ENCODE data around the gene GRIK3.
"Not testable (repeated sequence)": the region's sequence is repeated elsewhere in the genome, so short reads cannot be mapped to it uniquely, and the experiment has no call there.

GRIK3 gene

GRCh38 chr1:36900128-36900527 is 134.2 kb downstream of the GRIK3 start:
- DNase-seq, result no peak

- not testable (repeated sequence) for DNase-seq
Measured at GRCh38 chr1:36897813-36898212, 136.5 kb downstream of the GRIK3 start.

GRCh38 chr1:36894824-36895223 is 139.5 kb downstream of the GRIK3 start:
- no peak for DNase-seq

GRCh38 chr1:36890776-36891175 is 143.5 kb downstream of the GRIK3 start:
- no peak for DNase-seq

GRCh38 chr1:36889478-36890226 is 144.7 kb downstream of the GRIK3 start:
- no peak for DNase-seq

- no peak for DNase-seq
Measured at GRCh38 chr1:36888811-36889477, 145.4 kb downstream of the GRIK3 start.

- DNase-seq, result no peak
Measured at GRCh38 chr1:36885540-36886357, 148.6 kb downstream of the GRIK3 start.

- no peak for DNase-seq
Measured at GRCh38 chr1:36884801-36885200, 149.5 kb downstream of the GRIK3 start.

GRCh38 chr1:36884029-36884701 is 150.2 kb downstream of the GRIK3 start:
- no peak for DNase-seq

- DNase-seq, result no peak
Measured at GRCh38 chr1:36883315-36883949, 150.9 kb downstream of the GRIK3 start.

- DNase-seq, result no peak
Measured at GRCh38 chr1:36882536-36883285, 151.6 kb downstream of the GRIK3 start.

- DNase-seq, result no peak
Measured at GRCh38 chr1:36881541-36881940, 152.8 kb downstream of the GRIK3 start.

- no peak for DNase-seq
Measured at GRCh38 chr1:36881068-36881405, 153.3 kb downstream of the GRIK3 start.

GRCh38 chr1:36880155-36881067 is 153.9 kb downstream of the GRIK3 start:
- DNase-seq, result no peak

- DNase-seq, result no peak
Measured at GRCh38 chr1:36879613-36880012, 154.7 kb downstream of the GRIK3 start.

GRCh38 chr1:36876990-36877389 is 157.3 kb downstream of the GRIK3 start:
- no peak for DNase-seq

GRCh38 chr1:36874271-36875060 is 159.8 kb downstream of the GRIK3 start:
- no peak for DNase-seq

- no peak for DNase-seq
Measured at GRCh38 chr1:36872858-36873257, 161.5 kb downstream of the GRIK3 start.

- DNase-seq, result no peak
Measured at GRCh38 chr1:36872126-36872754, 162.1 kb downstream of the GRIK3 start.
